HEK293 (cell line): ENCODE results near the gene BEX2.
A peak's percentile ranks its signal among the peaks of the same experiment; 100 is the strongest.

Source experiments
- ATF2 ChIP-seq: fragments of 450-650 bp; formaldehyde crosslinking; IDR thresholded peaks from 2 replicates; pipeline ENCODE4 v1.5.1; 2016; ENCODE audit warnings: missing biosample characterization, missing genetic modification characterization, low read depth
- EGR2 ChIP-seq: fragments of 450-650 bp; formaldehyde crosslinking; IDR thresholded peaks from 2 replicates; pipeline ENCODE4 v1.5.1; 2016; ENCODE audit warnings: low read depth, missing biosample characterization, missing genetic modification characterization
- GLIS2 ChIP-seq: fragments of 450-650 bp; formaldehyde crosslinking; IDR thresholded peaks from 2 replicates; pipeline ENCODE4 v1.5.1; 2016; ENCODE audit warnings: missing biosample characterization, missing genetic modification characterization
- KLF1 ChIP-seq: fragments of 450-650 bp; formaldehyde crosslinking; IDR thresholded peaks from 2 replicates; pipeline ENCODE4 v1.5.1; 2016; ENCODE audit warnings: missing biosample characterization, missing genetic modification characterization
- KLF16 ChIP-seq: fragments of 450-650 bp; formaldehyde crosslinking; IDR thresholded peaks from 2 replicates; pipeline ENCODE4 v1.5.1; 2017; ENCODE audit warnings: missing biosample characterization, missing genetic modification characterization
- KLF7 ChIP-seq: fragments of 450-650 bp; formaldehyde crosslinking; IDR thresholded peaks from 2 replicates; pipeline ENCODE4 v1.5.1; 2016; ENCODE audit warnings: missing biosample characterization, missing genetic modification characterization, borderline replicate concordance
- KLF8 ChIP-seq: fragments of 450-650 bp; formaldehyde crosslinking; IDR thresholded peaks from 2 replicates; pipeline ENCODE4 v1.5.1; 2016; ENCODE audit warnings: missing biosample characterization, missing genetic modification characterization
- SETDB1 ChIP-seq: IDR thresholded peaks from one replicate; pipeline ENCODE4 v1.6.1; 2017; ENCODE audit warnings: mild to moderate bottlenecking, low read length, moderate library complexity, mixed read lengths; ENCODE audit not compliant: insufficient read length
- SP3 ChIP-seq: fragments of 450-650 bp; formaldehyde crosslinking; IDR thresholded peaks from 2 replicates; pipeline ENCODE4 v1.5.1; 2016; ENCODE audit warnings: missing biosample characterization, missing genetic modification characterization
- ZBTB10 ChIP-seq: fragments of 450-650 bp; formaldehyde crosslinking; IDR thresholded peaks from 2 replicates; pipeline ENCODE4 v1.5.1; 2016; ENCODE audit warnings: missing biosample characterization, missing genetic modification characterization
- ZBTB44 ChIP-seq: fragments of 450-650 bp; IDR thresholded peaks from 2 replicates; pipeline ENCODE4 v1.5.1; 2018; ENCODE audit warnings: missing biosample characterization, mild to moderate bottlenecking, missing genetic modification characterization
- ZNF121 ChIP-seq: fragments of 450-650 bp; formaldehyde crosslinking; IDR thresholded peaks from 2 replicates; pipeline ENCODE4 v1.5.1; 2016; ENCODE audit warnings: missing biosample characterization, missing genetic modification characterization
- ZNF140 ChIP-seq: fragments of 450-650 bp; formaldehyde crosslinking; IDR thresholded peaks from 2 replicates; pipeline ENCODE4 v1.5.1; 2016; ENCODE audit warnings: missing biosample characterization, missing genetic modification characterization
- ZNF221 ChIP-seq: fragments of 450-650 bp; formaldehyde crosslinking; IDR thresholded peaks from 2 replicates; pipeline ENCODE4 v1.5.1; 2017; ENCODE audit warnings: missing biosample characterization, missing genetic modification characterization, borderline replicate concordance
- ZNF335 ChIP-seq: fragments of 450-650 bp; formaldehyde crosslinking; conservative IDR thresholded peaks from 2 replicates; pipeline ENCODE4 v1.5.1; 2016; ENCODE audit warnings: missing biosample characterization, missing genetic modification characterization
- ZNF37A ChIP-seq: fragments of 450-650 bp; IDR thresholded peaks from 2 replicates; pipeline ENCODE4 v1.5.1; 2018; ENCODE audit warnings: missing biosample characterization, missing genetic modification characterization
- ZNF513 ChIP-seq: fragments of 450-650 bp; IDR thresholded peaks from 2 replicates; pipeline ENCODE4 v1.5.1; 2018; ENCODE audit warnings: missing biosample characterization, missing genetic modification characterization
- ZNF561 ChIP-seq: fragments of 450-650 bp; IDR thresholded peaks from 2 replicates; pipeline ENCODE4 v1.5.1; 2018; ENCODE audit warnings: missing biosample characterization, missing genetic modification characterization, borderline replicate concordance
- ZNF585B ChIP-seq: fragments of 450-650 bp; formaldehyde crosslinking; IDR thresholded peaks from 2 replicates; pipeline ENCODE4 v1.5.1; 2016; ENCODE audit warnings: missing biosample characterization, missing genetic modification characterization
- ZNF600 ChIP-seq: fragments of 450-650 bp; formaldehyde crosslinking; IDR thresholded peaks from 2 replicates; pipeline ENCODE4 v1.5.1; 2016; ENCODE audit warnings: missing biosample characterization, missing genetic modification characterization
- ZNF629 ChIP-seq: fragments of 450-650 bp; formaldehyde crosslinking; IDR thresholded peaks from 2 replicates; pipeline ENCODE4 v1.5.1; 2017; ENCODE audit warnings: missing biosample characterization, missing genetic modification characterization
- ZNF639 ChIP-seq: fragments of 450-650 bp; formaldehyde crosslinking; IDR thresholded peaks from 2 replicates; pipeline ENCODE4 v1.5.1; 2016; ENCODE audit warnings: missing biosample characterization, missing genetic modification characterization
- ZNF654 ChIP-seq: fragments of 450-650 bp; formaldehyde crosslinking; IDR thresholded peaks from 2 replicates; pipeline ENCODE4 v1.5.1; 2016; ENCODE audit warnings: low read depth, missing biosample characterization, missing genetic modification characterization
- ZNF670 ChIP-seq: fragments of 450-650 bp; formaldehyde crosslinking; IDR thresholded peaks from 2 replicates; pipeline ENCODE4 v1.5.1; 2016; ENCODE audit warnings: missing biosample characterization, missing genetic modification characterization, low read depth
- ZNF692 ChIP-seq: fragments of 450-650 bp; formaldehyde crosslinking; IDR thresholded peaks from 2 replicates; pipeline ENCODE4 v1.5.1; 2016; ENCODE audit warnings: missing biosample characterization, missing genetic modification characterization
- ZNF76 ChIP-seq: fragments of 450-650 bp; formaldehyde crosslinking; IDR thresholded peaks from 2 replicates; pipeline ENCODE4; 2016; ENCODE audit warnings: low read depth, missing biosample characterization, missing genetic modification characterization, borderline replicate concordance
- ZNF843 ChIP-seq: fragments of 450-650 bp; formaldehyde crosslinking; IDR thresholded peaks from 2 replicates; pipeline ENCODE4 v1.5.1; 2016; ENCODE audit warnings: missing biosample characterization, missing genetic modification characterization
- ZSCAN23 ChIP-seq: fragments of 450-650 bp; formaldehyde crosslinking; IDR thresholded peaks from 2 replicates; pipeline ENCODE4 v1.5.1; 2016; ENCODE audit warnings: missing biosample characterization, missing genetic modification characterization
- ZXDB ChIP-seq: fragments of 450-650 bp; formaldehyde crosslinking; IDR thresholded peaks from 2 replicates; pipeline ENCODE4 v1.5.1; 2016; ENCODE audit warnings: missing biosample characterization, missing genetic modification characterization

The BEX2 gene

GRCh38 chrX:103356130-103356798 is 45.5 kb upstream of the BEX2 start, which contains the start of gene TCEAL9 (continued):
- TF ChIP-seq ZBTB44 (tag by site-specific recombination) (no peak), KLF1 (peak; percentile 40), ZNF843 (tag by site-specific recombination) (no peak), ZNF140 (tag by site-specific recombination) (no peak), EGR2 (tag by site-specific recombination) (peak; percentile 48), ZNF121 (tag by site-specific recombination) (no peak), ZNF629 (peak; percentile 75), SETDB1 (no peak), ZBTB10 (tag by site-specific recombination) (no peak), ZNF654 (tag by site-specific recombination) (no peak), ZNF37A (no peak), KLF8 (tag by site-specific recombination) (peak; percentile 48; the same call in 1 of the 2 replicates), ZNF76 (tag by site-specific recombination) (peak; percentile 69; the same call in 1 of the 2 replicates), ZNF221 (no peak), ZNF513 (tag by site-specific recombination) (no peak), ZNF585B (no peak), ZNF692 (tag by site-specific recombination) (peak; percentile 100), ZXDB (peak; percentile 37), ZNF335 (tag by site-specific recombination) (no peak; the same call in 1 of the 2 replicates), ZNF600 (tag by site-specific recombination) (peak; percentile 35; the same call in 1 of the 2 replicates), GLIS2 (tag by site-specific recombination) (no peak), ZNF670 (tag by site-specific recombination) (no peak), SP3 (tag by site-specific recombination) (peak; percentile 59; the same call in 1 of the 2 replicates), ATF2 (peak; percentile 57; the same call in 1 of the 2 replicates), ZSCAN23 (tag by site-specific recombination) (no peak), KLF16 (0 out of 2 replicates have a peak, but pooled peaks have one; percentile 48), KLF7 (tag by site-specific recombination) (no peak), ZNF561 (peak; percentile 56; the same call in 1 of the 2 replicates), ZNF639 (tag by site-specific recombination) (no peak)
- TF ChIP-seq, all 188 proteins: peak for 26
